Right lung (tissue), 10 donors: Measurements from ENCODE around the gene TRMO. TPM values are rescaled to one million over a fixed set of nuclear protein-coding genes. Genes with fewer than 3 reads are reported as not detected.
"Not testable (repeated sequence)": the region's sequence is repeated elsewhere in the genome, so short reads cannot be mapped to it uniquely, and the experiment has no call there.

ENCODE experiments used
- DNase-seq, 2 donors: peaks; one replicate each; pipeline ENCODE4 v3.0.0-alpha.2; 2013
- long read RNA-seq, 8 donors: transcript quantifications; one replicate each; lab custom pipeline, GENCODE V29; 2026
- polyA plus RNA-seq, 5 donors: library from polyadenylated mRNA; unstranded; fragments of 120-200 nt; gene quantifications; one replicate each; pipeline versions ENCODE4 v1.2.1 to v1.2.3, GENCODE V29; 2013; ENCODE audit warnings: inconsistent platforms in 1 of 5, low replicate concordance in 1 of 5; ENCODE audit not compliant: insufficient read length in 5 of 5, insufficient read depth in 1 of 5

Gene TRMO, protein sequence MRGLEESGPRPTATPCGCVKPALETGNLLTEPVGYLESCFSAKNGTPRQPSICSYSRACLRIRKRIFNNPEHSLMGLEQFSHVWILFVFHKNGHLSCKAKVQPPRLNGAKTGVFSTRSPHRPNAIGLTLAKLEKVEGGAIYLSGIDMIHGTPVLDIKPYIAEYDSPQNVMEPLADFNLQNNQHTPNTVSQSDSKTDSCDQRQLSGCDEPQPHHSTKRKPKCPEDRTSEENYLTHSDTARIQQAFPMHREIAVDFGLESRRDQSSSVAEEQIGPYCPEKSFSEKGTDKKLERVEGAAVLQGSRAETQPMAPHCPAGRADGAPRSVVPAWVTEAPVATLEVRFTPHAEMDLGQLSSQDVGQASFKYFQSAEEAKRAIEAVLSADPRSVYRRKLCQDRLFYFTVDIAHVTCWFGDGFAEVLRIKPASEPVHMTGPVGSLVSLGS
- polyA plus RNA-seq = 10 to 100 TPM; 14.2 to 19.2 (median 14.6) TPM
- long read RNA-seq, donor 1, transcript TRMO-203 (5 exons, 1,647 nt) = major isoform, 6 of 9 reads
- long read RNA-seq, donor 1, partial matches to known transcripts = 0 of 9 reads
- long read RNA-seq, donor 1, other reads (novel, unspliced or antisense) = 0 of 9 reads
- long read RNA-seq, donor 2, partial matches to known transcripts = 0 of 4 reads
- long read RNA-seq, donor 2, other reads (novel, unspliced or antisense) = 0 of 4 reads
- long read RNA-seq, donor 3, partial matches to known transcripts = 0 of 5 reads
- long read RNA-seq, donor 3, other reads (novel, unspliced or antisense) = 0 of 5 reads
- long read RNA-seq, donor 4, partial matches to known transcripts = 0 of 2 reads
- long read RNA-seq, donor 4, other reads (novel, unspliced or antisense) = 0 of 2 reads
- long read RNA-seq, donor 5, partial matches to known transcripts = 0 of 7 reads
- long read RNA-seq, donor 5, other reads (novel, unspliced or antisense) = 0 of 7 reads
- long read RNA-seq, donor 6, partial matches to known transcripts = 0 of 7 reads
- long read RNA-seq, donor 6, other reads (novel, unspliced or antisense) = 0 of 7 reads
- long read RNA-seq, donor 7, partial matches to known transcripts = 0 of 1 reads
- long read RNA-seq, donor 7, other reads (novel, unspliced or antisense) = 0 of 1 reads
- long read RNA-seq, donor 8, partial matches to known transcripts = 0 of 3 reads
- long read RNA-seq, donor 8, other reads (novel, unspliced or antisense) = 0 of 3 reads

DNA sequence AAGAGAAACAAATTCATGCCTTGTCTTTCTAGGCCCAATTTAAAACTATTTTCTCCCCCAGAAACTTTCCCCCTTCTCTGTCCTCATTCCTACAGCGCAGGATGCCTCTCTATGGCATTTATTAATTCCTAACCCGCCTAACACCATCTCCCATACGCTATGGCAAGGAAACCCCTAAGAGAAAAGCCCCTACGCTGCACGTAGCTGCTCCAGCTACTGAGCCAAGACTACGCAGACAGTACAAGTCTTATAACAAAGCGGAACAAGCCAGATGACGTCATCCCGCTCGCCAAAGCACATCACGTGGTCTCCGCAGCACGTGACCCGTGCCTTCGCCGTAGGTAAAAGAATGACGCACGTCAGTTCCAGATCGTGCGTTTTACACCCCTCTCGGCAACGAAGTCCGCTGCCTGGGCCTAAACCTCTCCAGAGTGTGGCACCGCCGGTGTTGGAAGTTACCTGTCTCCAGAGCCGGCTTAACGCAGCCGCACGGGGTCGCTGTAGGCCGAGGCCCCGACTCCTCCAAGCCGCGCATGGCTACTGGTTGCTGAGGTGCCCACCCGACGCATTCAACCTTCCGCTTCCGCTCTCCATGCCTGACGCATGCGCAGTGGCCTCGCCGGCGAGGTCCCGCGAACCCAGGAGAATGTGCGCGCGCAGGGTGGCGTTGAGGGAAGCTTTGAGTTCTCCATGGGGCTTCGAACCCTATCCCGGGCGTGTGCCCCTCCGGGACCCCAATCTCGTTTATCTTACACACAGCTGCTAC lies at the start of gene TRMO:
TSS of gene TRMO (minus strand) at position 542 of the 766 bp plus-strand sequence. CDS start at position 535, 7 bp downstream.
- peak; percentile 99 to 100 for DNase-seq

DNA sequence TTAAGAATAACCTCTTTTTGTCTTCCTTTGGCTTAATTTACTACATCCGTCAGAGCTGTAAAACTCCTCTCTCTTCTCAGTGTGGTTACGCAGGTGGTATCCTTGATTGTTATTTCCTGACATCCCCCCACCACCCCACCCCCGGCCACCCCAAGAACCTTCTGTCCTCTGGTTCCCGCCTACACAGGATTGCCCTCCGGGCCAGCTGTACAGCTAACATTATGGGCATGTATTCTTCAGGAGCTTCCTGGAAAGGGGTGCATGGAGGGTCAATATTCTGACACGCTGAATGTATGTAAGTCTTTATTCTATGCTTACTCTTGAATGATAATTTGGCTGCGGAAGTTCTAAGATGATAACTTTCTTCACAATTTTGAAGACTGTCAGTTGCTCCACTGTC lies 47.9 kb upstream of the TRMO start:
- DNase-seq = no peak

DNA sequence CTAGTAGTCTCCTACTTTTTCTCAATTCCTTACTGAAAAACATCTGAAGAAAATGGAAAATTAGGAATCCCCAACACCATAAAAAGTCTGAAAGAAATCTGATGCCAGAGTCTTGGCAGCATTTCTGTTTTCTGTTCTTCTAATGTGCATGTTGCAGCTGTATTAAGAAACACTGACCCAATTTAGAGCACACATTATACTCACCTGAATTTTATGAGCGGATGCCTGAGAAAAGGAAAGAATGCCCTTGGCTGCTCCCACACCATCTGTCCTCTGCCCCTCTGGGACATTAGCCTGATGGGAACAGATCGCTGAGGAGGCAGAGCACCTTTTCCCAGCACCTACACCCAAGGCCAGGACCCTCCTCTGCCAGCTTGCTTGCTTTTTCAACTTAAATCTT lies 46.7 kb upstream of the TRMO start:
- DNase-seq = no peak

DNA sequence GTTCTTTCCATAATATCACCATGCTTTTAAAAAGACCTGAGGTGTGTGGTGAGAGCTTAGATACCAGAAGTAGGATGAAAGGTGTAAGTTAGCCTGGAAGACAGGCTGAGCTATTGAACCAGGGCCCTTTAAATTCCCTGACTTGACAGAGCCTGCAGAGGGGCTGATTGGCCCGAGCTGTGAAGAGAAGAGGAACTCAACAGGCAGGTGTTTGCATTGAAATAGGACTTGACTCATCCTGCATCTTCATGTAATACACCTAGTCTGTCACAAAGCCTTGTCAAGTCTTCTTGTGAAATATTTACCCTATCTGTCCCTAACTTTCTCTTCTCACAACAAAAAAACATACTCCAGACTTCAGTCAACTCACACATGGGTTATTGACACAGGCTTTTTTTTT lies 44.2 kb upstream of the TRMO start:
- DNase-seq = no peak

DNA sequence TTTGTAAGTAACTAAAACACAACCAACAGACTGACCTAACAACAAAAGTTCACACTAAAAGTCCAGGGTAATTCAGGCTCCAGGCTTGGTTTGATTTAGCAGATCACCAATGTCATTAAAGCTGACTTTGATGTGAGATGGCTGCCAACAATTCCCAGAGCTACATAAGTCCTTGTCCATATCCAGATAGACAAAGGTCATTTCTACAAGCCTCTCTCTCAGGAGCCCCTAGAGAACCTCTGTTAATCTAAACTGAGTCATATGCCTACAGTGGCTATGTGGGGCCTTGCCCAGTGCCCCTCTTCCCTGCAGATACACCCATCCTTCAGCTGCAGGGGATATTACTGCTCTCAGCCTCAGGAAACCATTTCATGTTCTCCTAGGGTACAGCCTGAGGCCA lies 42.6 kb upstream of the TRMO start:
- DNase-seq = no peak

DNA sequence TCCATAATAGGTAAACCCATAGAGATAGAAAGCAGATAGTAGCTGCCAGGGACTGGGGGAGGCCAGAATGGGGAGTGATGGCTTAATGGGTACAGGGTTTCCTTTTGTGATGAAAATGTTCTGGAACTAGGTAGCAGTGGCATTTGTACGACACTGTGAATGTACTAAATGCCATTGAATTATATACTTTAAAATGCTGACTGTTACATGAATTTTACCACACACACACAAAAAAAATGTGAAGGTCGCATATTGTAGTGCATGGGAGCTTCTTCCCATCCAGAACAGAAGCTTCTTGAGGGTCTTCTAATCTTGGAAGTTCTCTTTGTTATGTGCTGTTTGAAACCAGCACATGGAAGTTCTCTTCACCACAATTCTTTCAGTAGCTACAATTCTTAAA lies 40.9 kb upstream of the TRMO start:
- DNase-seq = no peak

DNA sequence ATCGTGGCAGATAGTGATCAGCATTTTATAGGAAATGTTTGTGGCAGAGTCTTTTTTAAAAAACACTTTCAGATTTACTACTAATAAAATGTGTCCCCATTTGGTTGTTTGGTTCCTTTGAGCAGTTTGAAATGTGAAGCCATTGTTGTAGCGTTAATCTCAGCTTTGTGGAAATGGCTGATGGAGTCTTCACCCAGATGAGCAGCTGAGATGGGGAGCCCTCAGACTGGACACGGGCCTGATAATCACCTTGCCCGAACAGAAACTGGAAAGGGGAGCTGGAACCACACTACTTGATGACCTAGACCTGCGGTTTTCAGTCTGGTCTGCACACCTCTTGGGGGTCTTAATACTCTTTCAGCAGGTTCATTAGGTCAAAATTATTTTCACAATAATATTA lies 40.3 kb upstream of the TRMO start:
- DNase-seq = no peak

DNA sequence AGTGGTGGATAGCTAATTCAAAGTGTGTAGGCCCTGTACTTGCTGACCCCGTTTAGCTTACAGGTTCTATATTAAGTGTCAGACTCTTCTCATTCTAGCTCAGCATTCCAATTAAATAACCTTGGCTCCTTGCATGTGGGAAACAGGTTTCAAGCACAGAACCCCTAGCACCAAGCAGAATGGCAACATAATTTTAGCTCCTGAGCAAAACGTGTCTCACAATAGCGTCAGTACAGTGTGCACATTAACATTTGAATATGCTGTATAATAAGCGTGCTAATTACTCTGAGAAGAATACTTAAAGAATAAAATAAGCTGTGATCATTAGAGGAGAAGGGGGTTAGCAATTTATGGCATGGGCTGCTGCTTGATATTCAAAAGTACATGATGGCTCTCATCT lies 39.8 kb upstream of the TRMO start:
- no peak for DNase-seq

DNA sequence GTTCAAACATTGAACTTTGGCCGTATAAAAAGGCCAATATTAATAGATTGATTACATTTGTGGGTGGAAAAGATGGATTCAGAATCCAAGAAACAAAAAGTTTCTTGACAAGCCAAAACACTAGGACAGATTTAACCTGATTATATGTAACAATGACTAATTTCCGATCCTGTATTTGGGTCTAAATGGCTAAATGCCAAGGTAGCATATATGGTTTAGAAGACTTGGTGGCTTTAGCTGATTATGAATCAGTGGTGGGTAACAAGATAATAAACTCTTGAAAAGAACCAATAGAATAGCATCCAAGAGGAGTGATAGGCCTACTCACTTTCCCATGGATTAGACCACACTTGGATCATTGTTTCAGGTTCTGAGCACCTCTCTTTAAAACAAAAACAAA lies 39.1 kb upstream of the TRMO start:
- DNase-seq = no peak

DNA sequence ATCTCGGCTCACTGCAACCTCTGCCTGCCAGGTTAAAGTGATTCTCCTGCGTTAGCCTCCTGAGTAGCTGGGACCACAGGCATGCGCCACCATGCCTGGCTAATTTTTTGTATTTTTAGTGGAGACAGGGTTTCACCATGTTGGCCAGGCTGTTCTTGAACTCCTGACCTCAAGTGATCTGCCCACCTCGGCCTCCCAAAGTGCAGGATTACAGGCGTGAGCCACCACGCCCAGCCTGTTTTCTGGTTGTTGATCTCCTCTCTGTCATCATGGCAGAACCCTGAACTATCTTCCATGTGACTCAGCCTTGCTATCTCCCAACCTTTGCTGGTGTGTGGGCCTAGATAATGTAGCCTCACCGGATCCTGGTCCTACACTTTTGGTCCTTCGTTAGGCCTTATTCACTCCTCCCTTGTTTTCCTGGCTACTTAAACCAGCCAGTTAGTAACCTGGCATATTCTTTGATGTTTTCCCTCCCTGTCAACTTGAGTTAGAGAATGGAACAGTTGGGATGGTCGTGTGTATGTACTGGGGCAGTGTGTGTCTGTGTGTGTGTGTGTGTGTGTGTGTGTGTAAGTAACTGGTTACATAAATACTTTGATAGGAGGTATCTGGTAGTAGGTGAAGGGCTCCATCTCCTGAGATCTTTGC lies 38.5 kb upstream of the TRMO start:
- not testable (repeated sequence) for DNase-seq

DNA sequence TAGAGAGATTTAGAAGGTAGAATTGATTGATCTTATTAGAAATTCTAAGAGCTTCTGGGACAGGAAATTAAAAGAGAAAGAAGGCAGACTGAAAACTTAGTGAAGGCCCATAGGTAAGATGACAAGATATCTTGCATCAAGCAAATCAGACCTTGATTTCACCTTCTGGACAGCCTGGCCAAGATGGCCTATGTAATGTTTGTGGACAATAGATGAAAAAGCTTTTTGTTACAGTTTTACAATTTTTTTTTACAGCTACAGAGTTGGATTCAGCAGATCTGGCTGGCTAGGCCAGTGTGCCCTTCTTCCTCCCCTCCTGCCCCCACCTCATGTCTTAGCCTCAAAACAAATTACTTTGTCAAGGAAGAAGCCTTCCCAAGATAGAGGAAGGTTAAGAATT lies 37.3 kb upstream of the TRMO start:
- DNase-seq = no peak

DNA sequence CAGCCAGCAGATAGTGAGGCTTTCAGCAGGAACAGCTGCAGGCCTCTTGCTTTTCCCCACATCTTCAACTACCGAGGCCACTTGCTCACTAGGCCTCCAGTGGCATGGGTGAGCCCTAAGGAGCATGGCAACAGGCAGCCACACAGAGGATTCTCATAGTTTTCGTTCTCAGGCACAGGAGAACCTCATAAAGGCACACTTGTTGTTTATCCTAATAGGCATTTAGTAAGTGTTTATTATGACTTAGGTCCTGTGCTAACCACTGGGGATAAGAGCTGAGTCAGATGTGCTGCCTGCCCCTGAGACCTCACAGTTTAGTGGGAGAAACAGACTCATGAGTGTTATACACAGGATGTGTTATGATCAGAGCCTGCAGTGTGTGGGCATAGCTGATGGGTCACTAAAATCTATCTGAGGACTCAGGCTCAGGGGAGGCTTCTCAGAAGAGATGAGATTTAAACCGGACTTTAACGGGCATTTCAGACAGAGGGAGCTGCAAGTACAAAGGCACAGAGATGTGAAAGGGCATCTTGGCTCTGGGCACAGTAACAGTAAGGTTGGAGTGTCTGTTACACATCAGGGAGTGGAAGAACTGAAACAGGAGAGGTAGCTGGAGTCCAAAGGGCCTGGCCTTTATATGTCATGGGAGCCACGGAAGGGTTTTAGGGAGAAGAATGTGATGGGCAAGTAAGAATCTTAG lies 36.7 kb upstream of the TRMO start:
- no peak for DNase-seq

DNA sequence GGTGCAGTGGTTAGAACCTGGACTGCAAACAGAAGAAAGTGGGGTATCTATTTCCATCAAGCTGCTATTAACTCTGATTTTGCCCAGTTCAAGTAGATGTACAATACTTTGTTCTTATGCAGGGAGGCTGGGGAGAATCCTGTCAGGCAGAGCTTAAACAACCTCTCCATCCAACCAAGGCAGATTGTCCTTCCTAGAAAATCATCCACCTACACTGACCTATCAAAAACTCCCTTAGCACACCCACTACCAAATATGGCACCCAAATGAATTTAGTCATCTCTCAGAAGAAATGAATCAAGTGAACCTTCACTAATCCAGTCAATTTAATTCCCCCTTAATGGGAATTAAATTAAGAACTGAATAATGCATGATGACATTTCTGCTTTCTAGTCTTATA lies 34.0 kb upstream of the TRMO start:
- DNase-seq = no peak

DNA sequence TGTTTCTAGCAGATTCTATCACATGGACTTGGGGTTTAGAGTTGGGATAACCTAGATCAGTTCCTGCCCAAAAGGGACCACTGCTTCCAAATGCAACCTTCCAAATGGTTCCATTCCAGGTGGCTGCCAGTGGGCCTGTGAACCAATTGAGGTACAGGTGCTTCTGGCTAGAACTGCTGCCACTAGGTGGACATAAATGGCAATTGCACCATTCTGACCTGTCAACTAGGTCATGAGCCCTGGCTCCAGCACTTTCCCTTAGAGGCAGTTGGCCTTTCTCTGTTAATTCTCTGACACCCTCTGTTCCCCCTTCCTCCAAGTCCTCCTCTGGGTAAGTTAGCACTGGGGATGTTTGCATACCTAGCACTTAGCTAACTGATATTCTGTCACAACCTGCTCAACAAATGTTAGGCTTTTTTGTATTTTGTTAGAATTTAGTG lies 32.3 kb upstream of the TRMO start:
- peak in 1 of 2 donors; percentile 5 for DNase-seq

DNA sequence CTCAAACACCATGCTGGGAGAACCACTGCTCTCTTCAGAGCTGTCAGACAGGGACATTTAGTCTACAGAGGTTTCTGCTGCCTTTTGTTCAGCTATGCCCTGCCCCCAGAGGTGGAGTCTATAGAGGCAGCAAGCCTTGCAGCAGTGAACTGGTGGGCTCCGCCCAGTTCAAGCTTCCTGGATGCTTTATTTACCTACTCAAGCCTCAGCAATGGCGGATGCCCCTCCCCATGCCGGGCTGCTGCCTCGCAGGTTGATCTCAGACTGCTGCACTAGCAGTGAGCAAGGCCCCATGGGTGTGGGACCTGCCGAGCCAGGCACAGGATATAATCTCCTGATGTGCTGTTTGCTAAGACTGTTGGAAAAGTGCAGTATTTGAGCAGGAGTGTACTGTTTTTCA lies 28.6 kb upstream of the TRMO start:
- not testable (repeated sequence) for DNase-seq

DNA sequence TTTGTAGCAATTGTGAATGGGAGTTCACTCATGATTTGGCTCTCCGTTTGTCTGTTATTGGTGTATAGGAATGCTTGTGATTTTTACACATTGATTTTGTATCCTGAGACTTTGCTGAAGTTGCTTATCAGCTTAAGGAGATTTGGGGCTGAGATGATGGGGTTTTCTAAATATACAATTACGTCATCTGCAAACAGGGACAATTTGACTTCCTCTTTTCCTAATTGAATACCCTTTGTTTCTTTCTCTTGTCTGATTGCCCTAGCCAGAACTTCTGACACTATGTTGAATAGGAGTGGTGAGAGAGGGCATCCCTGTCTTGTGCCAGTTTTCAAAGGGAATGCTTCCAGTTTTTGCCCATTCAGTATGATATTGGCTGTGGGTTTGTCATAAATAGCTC lies 24.8 kb upstream of the TRMO start:
- DNase-seq = not testable (repeated sequence)

DNA sequence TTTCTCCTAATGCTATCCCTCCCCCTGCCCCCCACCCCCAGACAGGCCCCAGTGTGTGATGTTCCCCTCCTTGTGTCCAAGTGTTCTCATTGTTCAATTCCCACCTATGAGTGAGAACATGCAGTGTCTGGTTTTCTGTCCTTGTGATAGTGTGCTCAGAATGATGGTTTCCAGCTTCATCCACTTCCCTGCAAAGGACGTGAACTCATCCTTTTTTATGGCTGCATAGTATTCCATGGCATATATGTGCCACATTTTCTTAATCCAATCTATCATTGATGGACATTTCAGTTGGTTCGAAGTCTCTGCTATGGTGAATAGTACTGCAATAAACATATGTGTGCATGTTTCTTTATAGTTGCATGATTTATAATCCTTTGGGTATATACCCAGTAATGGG lies 23.2 kb upstream of the TRMO start:
- DNase-seq = not testable (repeated sequence)

DNA sequence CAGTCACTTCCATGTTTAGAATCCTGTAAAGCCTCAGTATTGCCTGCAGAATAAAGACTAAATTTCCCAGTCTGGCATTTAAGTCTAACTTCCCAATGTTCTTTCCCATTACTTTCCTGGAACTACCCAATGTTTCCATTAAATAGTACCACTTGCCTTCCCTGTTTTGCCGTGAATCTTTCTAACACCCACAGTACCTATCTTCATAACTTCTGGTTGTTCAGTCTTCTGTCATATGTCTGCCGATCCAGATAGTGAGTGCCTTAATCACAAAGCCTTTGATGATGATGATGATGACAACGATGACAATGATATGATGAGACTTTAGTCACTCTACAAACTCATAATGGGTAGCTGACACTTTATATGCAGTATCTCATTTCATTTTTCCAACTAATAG lies 22.3 kb upstream of the TRMO start:
- DNase-seq = no peak

DNA sequence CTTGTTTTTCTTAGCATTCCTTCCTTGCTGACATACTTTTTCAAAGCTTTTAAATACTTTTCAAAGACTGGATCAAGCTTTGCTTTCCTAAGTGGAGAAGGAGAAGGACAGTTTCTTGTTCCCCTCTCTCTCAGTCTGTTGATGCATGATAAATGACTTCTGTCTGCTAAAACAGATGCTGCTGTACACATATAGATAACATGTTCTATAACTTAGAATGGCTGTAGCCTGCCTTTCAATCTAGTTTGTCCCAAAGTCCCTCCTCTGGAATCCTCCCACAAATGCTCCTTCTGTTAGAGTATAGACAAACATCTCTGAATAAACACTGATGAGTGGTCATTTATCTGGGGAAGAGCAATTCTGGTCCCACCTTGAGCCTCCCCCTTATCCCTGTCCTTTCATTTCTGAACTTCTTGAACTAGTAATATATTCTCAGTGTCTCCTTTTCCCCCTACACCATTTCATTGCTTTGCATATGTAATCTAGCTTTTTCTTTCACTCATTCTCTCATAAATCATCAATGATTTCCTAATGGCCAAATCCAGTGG lies 21.1 kb upstream of the TRMO start:
- DNase-seq = no peak

DNA sequence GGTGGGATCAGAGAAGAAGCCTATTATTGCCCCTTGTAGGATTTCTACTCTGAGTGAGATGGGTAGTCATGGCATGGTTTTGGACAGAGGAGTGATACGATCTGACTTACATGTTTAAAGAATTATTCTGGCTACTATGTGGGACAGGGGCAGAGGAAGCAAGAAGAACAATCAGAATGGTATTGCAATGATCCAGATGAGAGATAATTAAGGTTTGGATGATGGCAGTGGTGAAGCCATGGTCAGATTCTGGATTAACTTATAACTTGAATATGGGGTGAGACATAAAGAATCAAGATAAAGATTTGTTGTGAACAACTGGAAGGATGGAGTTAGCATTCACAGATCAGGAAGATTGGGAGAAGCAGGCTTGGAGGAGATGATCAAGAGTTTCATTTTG lies 19.0 kb upstream of the TRMO start:
- no peak for DNase-seq
